ENCODE data around the gene MPP2. TPM values are rescaled to one million over a fixed set of nuclear protein-coding genes. Genes with fewer than 3 reads are reported as not detected.
A peak's percentile ranks its signal among the peaks of the same experiment; 100 is the strongest.
"Not testable (repeated sequence)": the region's sequence is repeated elsewhere in the genome, so short reads cannot be mapped to it uniquely, and the experiment has no call there.

Gene MPP2
- total RNA-seq, 1 donor from 2014 or later, result 16.7 TPM

GRCh38 chr17:43846963-43847371 lies 60.4 kb downstream of the MPP2 start, which contains the start of gene CD300LG:
CD300LG (plus strand) TSS chr17:43847176; CDS start chr17:43847217, 41 bp downstream.
- Histone ChIP-seq H3K36me3 (no peaks in the 10 kb centered on the region), H3K27me3 (no peaks in the 10 kb centered on the region), H3K27ac (peak within 1 kb of the TSS in 1 of 2 donors; percentile 4), H3K4me1 (peaks cover 0 to 5% of the 10 kb centered on the region in 2 donors), H3K4me3 (no peak within 1 kb of the TSS), H3K9me3 (no peaks in the 10 kb centered on the region)
- no peak for TF ChIP-seq CTCF (IDR thresholded peaks at IDR 0.05)
- intact Hi-C loops (cut with DNase I), result loop anchor here (1.0 to 5.0 kb wide), 3 partner anchors 14 to 155 kb away; partner anchors contain the start of genes DUSP3 and MPP3
- DNase-seq (ENCODE audit: low spot score in 2 of 2), result no peak

GRCh38 chr17:43846221-43846712 lies 61.1 kb downstream of the MPP2 start:
- H3K4me1 ChIP-seq, result peaks cover 0 to 12% of the 10 kb centered on the region in 2 donors
- no peak overlapping the region for H3K27ac ChIP-seq
- H3K27me3 ChIP-seq, result no peaks in the 10 kb centered on the region
- intact Hi-C loops (cut with DNase I), result loop anchor here (1.0 to 5.0 kb wide), 3 partner anchors 13 to 154 kb away; partner anchors contain the start of genes DUSP3 and MPP3
- TF ChIP-seq CTCF (IDR thresholded peaks at IDR 0.05), result peak; percentile 95 to 100 (median 99)
- no peaks in the 10 kb centered on the region for H3K36me3 ChIP-seq
- DNase-seq (ENCODE audit: low spot score in 2 of 2), result peak; percentile 21 to 92
- H3K9me3 ChIP-seq, result no peaks in the 10 kb centered on the region
- H3K4me3 ChIP-seq, result no peak overlapping the region

DNA sequence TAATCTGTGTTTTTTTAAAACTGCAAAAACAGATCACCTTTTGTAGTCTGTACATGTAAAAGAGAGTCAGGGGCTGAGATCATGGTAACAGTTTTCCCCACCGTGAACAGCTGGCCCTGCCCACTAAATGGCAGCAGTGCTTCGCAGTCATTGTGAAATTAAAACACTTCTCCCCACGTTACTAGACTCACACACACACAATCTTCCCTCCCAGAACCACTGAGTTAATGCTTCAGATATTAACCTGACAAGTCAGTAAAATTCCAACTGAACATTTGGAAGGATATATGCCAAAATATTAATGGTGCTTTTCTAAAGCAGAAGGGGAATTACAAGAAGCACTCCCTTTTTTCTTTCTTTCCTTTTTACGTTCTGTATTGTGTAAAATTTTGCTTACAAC lies 61.6 kb downstream of the MPP2 start:
- DNase-seq (ENCODE audit: low spot score in 2 of 2), result no peak
- no peak overlapping the region for H3K4me3 ChIP-seq
- H3K4me1 ChIP-seq, result peaks cover 0 to 16% of the 10 kb centered on the region in 2 donors
- no peaks in the 10 kb centered on the region for H3K9me3 ChIP-seq
- intact Hi-C loops (cut with DNase I), result loop anchor here (1.0 to 5.0 kb wide), 3 partner anchors 12 to 153 kb away; partner anchors contain the start of genes DUSP3 and MPP3
- no peaks in the 10 kb centered on the region for H3K27me3 ChIP-seq
- no peaks in the 10 kb centered on the region for H3K36me3 ChIP-seq
- no peak overlapping the region for H3K27ac ChIP-seq
- no peak for TF ChIP-seq CTCF (IDR thresholded peaks at IDR 0.05)

- Histone ChIP-seq H3K27ac (no peak overlapping the region), H3K4me1 (peaks cover 0 to 23% of the 10 kb centered on the region in 2 donors), H3K4me3 (no peak overlapping the region), H3K36me3 (no peaks in the 10 kb centered on the region), H3K9me3 (no peaks in the 10 kb centered on the region), H3K27me3 (no peaks in the 10 kb centered on the region)
- DNase-seq (ENCODE audit: low spot score in 2 of 2), result no peak
- intact Hi-C loops (cut with DNase I), result no loop called here
- TF ChIP-seq CTCF (IDR thresholded peaks at IDR 0.05), result no peak
Measured at GRCh38 chr17:43844241-43844640, 63.1 kb downstream of the MPP2 start.

DNA sequence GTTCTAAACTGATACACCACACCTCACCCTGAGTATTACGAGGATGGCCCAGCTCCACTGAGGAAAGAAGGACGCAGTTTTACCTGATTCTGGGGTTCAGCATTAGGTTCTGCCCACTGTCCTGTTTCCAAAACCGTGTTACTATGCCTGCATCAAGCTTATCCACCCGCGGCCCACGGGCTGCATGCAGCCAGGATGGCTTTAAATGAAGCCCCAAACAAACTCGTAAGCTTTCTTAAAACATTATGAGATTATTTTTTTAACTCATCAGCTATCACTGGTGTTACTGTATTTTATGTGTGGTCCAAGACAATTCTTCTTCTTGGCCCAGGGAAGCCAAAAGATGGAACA lies 64.4 kb downstream of the MPP2 start:
- H3K9me3 ChIP-seq, result no peaks in the 10 kb centered on the region
- intact Hi-C loops (cut with DNase I), result no loop called here
- no peaks in the 10 kb centered on the region for H3K36me3 ChIP-seq
- DNase-seq (ENCODE audit: low spot score in 2 of 2), result no peak
- no peak overlapping the region for H3K4me3 ChIP-seq
- H3K27ac ChIP-seq, result no peak overlapping the region
- peaks cover 0 to 23% of the 10 kb centered on the region in 2 donors for H3K4me1 ChIP-seq
- TF ChIP-seq CTCF (IDR thresholded peaks at IDR 0.05), result no peak
- H3K27me3 ChIP-seq, result no peaks in the 10 kb centered on the region

DNA sequence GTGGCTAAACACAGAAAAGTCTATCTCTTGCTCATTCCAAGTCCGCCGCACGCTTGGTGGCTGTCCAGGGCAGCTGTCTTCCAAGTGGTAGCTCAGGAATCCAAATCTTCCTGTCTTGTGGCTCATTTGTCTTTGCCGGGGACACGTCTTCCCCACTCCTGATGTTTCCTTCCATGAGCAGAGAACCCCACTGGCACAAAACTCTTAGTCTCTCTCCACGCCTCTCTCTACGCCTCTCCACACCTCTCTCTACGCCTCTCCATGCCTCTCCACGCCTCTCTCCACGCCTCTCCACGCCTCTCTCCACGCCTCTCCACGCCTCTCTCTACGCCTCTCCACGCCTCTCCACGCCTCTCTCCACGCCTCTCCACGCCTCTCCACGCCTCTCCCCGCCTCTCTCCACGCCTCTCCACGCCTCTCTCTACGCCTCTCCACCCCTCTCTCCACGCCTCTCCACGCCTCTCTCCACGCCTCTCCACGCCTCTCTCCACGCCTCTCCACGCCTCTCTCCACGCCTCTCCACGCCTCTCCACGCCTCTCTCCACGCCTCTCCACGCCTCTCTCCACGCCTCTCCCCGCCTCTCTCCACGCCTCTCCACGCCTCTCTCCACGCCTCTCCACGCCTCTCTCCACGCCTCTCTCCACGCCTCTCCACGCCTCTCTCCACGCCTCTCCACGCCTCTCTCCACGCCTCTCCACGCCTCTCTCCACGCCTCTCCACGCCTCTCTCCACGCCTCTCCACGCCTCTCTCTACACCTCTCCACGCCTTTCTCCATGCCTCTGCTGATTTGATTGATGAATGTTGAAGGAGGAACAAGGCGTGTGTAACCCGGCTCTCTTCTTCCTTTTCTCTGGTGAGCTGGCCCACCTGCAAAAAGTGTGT lies 65.0 kb downstream of the MPP2 start:
- H3K27me3 ChIP-seq; DNase-seq (ENCODE audit: low spot score in 2 of 2); H3K27ac ChIP-seq; H3K36me3 ChIP-seq; H3K4me3 ChIP-seq; H3K9me3 ChIP-seq; intact Hi-C loops (cut with DNase I): not testable (repeated sequence)
- H3K4me1 ChIP-seq, result peaks cover 0 to 23% of the 10 kb centered on the region in 2 donors

Data from ascending aorta (tissue), 2 donors.